Measurements from ENCODE around the gene POU2F2. TPM values are rescaled to one million over a fixed set of nuclear protein-coding genes. Genes with fewer than 3 reads are reported as not detected.

POU2F2 gene
- total and polyA plus RNA-seq, 2 donors (not counting 3 experiments of a cell fraction or from before 2014, with no cell fraction given): 4.0 to 4.1 TPM

DNA sequence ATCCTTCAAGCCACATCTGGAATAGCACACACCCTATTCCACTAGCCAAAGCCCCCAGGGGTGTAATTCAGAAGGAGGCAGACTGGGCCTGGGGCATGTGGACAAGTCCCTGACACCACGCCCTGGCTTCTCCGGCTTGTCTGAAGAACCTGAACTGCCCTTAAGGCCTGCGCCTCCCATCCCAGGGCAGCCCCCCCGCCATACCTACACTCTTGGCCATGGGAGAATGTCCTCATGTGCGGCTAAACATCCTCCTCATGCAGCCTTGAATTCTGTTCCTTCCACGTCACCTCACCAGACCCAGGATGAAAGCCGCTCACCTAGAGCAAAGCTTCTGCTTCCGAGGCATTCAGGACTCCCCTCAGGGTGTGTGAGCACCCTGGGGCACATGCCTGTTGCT, 24.3 kb upstream of the POU2F2 start:
- dilution Hi-C loops (cut with MboI; ENCODE audit: extremely low pct_ligation_motif_present, low sequenced_read_pairs): no loop called here
- ChIA-PET POLR2A (no interaction called here), CTCF (no interaction called here)

More for the DNA sequence above, 24.3 kb upstream of the POU2F2 start:
- Histone ChIP-seq H3K4me2 (ENCODE audit: insufficient read depth, low read length) (no peak overlapping the region), H3K9me3 (replicated peaks; ENCODE audit: control insufficient read depth, insufficient read depth, low read length) (no peaks in the 10 kb centered on the region), H3K9me1 (replicated peaks; ENCODE audit: control insufficient read depth, extremely low read depth, insufficient read depth, low read length) (no peaks in the 10 kb centered on the region), H3K4me3 (replicated peaks in 1 of 3; ENCODE audit: insufficient read depth in 1 of 3, low read depth in 1 of 3, low read length in 3 of 3) (no peak overlapping the region), H3K27me3 (ENCODE audit: control insufficient read depth in 2 of 2, insufficient read depth in 2 of 2, low read length in 2 of 2) (peaks cover 12 to 27% of the 10 kb centered on the region in 2 experiments), H3K36me3 (ENCODE audit: control insufficient read depth in 2 of 2, extremely low read depth in 1 of 2, insufficient read depth in 2 of 2, low read length in 2 of 2) (no peaks in the 10 kb centered on the region), H3K4me1 (ENCODE audit: control insufficient read depth, extremely low read depth, insufficient read depth, low read length) (no peaks in the 10 kb centered on the region), H3K27ac (ENCODE audit: insufficient read depth, low read depth, low read length) (no peak overlapping the region), H2AFZ (ENCODE audit: low read depth, low read length) (no peak overlapping the region), H3K9ac (replicated peaks; ENCODE audit: extremely low read depth, insufficient read depth, low read length) (no peak overlapping the region), H4K20me1 (replicated peaks; ENCODE audit: control insufficient read depth, extremely low read depth, insufficient read depth, low read length) (no peaks in the 10 kb centered on the region), H3K79me2 (ENCODE audit: control insufficient read depth, insufficient read depth, low read length) (no peaks in the 10 kb centered on the region)
- DNase-seq (ENCODE audit: low read depth, low spot score) (no peak), FAIRE-seq (no peak)
- no TSS peak for BruUV-seq (replicated peaks)
- TF ChIP-seq MYC (IDR thresholded peaks at IDR 0.05; ENCODE audit: low read depth, low read length) (no peak), EZH2 (IDR thresholded peaks at IDR 0.05; ENCODE audit: borderline replicate concordance, low read depth, low read length, severe bottlenecking) (no peak), POLR2AphosphoS5 (IDR thresholded peaks at IDR 0.05; ENCODE audit: insufficient read depth, low read depth, low read length) (no peak), JUN (IDR thresholded peaks at IDR 0.05; ENCODE audit: borderline replicate concordance, insufficient read depth, insufficient read length, low read depth) (no peak), FOS (IDR thresholded peaks at IDR 0.05; ENCODE audit: borderline replicate concordance, insufficient read depth, low read length) (no peak)
- TF ChIP-seq, protein P1, sequence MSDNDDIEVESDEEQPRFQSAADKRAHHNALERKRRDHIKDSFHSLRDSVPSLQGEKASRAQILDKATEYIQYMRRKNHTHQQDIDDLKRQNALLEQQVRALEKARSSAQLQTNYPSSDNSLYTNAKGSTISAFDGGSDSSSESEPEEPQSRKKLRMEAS (IDR thresholded peaks at IDR 0.05; ENCODE audit: insufficient read depth, insufficient read length): no peak
- TF ChIP-seq, protein P2, sequence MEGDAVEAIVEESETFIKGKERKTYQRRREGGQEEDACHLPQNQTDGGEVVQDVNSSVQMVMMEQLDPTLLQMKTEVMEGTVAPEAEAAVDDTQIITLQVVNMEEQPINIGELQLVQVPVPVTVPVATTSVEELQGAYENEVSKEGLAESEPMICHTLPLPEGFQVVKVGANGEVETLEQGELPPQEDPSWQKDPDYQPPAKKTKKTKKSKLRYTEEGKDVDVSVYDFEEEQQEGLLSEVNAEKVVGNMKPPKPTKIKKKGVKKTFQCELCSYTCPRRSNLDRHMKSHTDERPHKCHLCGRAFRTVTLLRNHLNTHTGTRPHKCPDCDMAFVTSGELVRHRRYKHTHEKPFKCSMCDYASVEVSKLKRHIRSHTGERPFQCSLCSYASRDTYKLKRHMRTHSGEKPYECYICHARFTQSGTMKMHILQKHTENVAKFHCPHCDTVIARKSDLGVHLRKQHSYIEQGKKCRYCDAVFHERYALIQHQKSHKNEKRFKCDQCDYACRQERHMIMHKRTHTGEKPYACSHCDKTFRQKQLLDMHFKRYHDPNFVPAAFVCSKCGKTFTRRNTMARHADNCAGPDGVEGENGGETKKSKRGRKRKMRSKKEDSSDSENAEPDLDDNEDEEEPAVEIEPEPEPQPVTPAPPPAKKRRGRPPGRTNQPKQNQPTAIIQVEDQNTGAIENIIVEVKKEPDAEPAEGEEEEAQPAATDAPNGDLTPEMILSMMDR (IDR thresholded peaks at IDR 0.05; ENCODE audit: extremely low read depth in 1 of 2, insufficient read depth in 1 of 2, low read depth in 1 of 2, low read length in 2 of 2): no peak
- intact Hi-C loops (cut with micrococcal nuclease): no loop called here
